Activated naive CD4-positive, alpha-beta T cell (primary cell): ENCODE results near the gene ONECUT1.

Experiments
- DNase-seq, 4 experiments: peaks; one replicate each; lab custom pipeline; 2025; lab: John Stamatoyannopoulos, UW

ONECUT1 gene

DNA sequence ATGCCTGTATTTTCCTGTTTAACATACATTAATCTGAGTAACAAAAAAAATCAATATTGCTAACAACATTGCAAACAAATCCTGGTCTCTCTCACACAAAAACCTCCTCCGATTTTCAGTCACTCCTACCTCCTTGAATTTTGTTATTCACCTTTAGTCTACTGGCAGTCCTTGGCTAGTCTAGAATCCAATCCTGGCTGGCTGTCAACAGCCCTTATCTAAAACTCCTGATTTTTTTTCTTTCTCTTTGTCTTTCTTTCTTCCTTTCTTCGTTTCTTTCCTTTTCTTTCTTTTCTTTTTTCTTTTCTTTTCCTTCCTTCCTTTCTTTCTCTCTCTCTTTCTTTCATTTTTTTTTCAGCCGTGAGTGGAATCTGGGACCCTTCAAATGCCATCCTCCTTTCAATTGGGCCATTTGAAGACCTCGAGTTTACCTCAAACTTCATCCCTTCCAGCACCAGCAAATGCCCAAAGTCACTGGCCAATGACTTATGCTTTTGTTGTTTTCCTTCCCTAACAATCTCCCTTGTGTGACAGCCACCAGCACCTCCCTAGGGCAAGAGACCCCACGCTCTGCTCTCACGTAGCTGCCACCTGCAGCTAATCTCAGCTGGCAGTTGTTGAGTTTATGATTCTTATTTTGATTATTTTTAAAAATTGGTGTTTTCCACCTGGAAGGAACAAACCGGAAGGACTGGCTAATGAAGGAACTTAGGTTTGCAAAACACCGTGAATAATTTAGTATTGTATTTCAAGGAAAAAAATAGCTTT is 6.8 kb upstream of the ONECUT1 start:
- no peak for DNase-seq

DNA sequence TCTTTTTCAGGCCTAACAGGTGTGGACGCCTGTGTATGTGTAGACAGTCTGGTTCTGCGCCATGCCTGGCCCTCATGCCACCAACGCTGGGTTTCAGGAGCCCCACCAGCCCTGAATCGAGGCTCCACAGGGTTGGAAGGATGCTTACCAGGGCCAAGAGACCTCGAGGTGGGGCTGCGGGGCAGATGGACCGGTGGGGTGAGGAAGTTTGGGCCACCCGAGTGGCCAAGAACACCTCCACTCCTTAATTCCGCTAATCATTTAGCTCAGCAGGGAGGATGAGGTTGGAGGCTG is 6.0 kb upstream of the ONECUT1 start:
- DNase-seq = no peak

DNA sequence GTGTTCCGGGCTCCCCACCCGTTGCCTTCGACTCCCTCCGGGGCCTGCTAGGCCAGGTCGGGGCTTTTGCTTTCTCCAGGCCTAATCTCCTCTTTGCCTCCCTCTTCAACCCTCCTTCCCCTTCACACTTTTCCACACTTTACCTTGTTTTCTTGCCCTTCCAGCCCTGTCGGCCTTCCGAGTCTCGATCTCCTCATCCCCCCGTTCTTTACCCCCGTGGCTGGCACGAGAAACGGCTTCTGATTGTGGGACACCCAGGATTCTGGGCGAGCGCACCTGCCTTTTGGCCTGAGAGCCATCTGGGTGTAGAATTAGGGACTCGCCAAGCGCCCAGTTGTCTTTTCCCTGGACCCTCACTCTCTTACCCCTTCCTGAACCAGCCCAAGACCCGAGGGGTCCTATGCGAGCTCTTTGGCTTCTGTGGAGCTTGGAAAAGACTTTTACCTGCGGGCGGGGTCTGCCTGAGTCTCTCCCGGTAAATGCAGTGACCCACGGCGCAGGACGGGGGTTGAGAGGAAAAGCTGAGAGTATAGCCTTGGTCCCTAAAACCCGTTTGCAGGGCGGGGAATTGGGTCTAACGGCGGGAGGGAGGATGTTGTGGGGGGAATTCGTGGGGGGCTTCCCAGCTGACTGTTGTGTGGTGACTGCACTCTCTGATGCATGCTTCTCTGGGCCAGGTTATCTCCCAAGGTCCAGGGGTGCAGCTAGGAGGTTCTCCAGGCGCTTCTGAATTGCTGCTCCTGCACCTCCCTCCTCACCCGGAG is 5.5 kb upstream of the ONECUT1 start:
- no peak for DNase-seq

DNA sequence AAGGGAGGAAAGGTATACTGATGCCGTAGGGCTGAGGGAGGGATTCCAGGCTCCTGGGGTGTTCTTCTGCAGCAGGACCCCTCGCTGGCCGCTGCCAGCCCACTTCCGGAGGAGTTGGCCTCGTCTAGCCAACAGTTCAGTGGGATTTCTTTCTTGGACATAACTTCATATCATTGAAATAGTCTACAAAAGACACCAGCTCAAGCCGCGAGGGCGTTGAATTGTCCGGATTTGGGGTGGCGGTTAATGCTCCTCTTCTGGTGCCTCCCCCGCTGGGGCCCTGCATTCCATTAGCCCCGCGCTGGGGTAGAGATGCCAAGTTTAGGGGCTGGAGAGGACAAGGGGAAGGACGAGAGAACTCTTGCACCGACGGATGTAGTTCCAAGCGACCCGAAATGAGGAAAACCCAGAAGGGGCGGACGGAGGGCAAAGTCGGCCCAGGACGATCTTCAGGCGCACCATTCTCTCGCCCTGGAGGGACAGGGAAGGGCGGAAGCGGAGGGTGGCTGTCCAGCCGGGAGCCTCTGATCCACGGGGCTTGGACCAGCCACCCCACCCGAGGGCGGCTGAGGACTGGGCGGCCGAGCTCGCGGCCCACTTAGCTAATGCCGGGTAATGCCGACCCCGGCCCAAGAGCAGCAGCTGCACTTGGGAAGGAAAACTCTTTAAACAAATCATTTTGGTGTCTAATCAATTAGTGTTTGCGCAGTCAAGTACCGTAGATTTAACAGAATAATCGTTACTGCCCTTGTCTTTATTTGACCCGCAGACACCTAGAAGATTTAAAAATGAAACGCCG is 4.7 kb upstream of the ONECUT1 start:
- no peak for DNase-seq

DNA sequence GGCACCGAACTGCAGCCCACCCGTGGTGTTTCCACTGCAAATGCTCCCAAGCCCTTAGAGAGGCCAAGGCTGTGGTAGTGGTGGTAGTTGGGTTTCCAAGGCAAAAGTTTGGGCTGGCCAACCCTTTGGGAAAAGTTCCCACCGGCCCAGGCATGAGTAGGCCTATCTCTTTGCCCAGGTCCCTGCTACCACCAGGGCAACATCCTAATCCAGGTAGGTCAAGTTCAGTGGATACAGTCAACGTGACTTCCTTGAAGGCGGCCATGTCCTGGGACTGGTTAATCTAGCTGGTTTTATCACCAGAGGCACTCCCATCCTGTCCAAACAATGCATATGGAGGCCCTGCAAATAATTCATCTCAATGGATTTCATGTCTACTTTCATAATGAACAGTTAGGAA is 1.6 kb upstream of the ONECUT1 start:
- no peak for DNase-seq

DNA sequence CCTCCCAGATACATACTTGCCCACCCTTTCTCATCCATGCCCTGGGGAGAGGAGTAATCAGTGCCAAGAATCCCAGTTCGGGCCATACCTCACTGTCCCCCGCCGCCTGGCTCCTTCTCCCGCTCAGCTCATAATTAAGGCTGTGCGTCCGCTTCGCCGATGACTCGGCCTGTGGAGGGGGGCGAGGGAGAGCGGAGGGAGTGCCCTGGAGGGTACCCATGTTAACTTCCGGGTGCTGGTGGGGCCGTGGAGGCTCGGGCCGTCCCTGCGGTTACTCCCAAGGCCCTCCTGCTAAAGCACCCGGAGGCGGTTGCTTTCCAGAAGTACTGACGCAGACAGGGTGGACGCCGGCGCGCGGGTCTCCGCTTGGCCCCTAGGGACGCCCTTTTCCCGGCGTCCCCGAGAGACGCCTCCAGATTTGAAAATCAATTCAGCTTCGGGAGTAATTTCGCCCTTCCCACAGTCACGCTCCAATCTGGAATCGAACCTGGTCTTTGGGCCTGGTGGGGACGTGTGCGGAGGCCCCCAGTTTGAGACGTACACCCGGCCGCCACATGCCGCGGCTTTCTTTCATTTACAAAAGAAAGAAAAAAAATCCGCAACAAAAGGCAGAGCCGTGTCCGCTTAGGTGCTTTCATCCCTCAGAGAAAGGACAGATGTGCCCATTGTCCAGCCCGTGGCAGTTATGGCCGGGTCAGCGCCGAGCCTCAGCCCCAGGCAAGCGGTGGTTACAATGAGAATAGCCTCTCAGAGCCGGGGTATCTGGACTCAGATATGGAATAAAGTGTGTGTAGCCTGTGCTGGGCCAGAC is 1.0 kb upstream of the ONECUT1 start:
- DNase-seq = no peak

DNA sequence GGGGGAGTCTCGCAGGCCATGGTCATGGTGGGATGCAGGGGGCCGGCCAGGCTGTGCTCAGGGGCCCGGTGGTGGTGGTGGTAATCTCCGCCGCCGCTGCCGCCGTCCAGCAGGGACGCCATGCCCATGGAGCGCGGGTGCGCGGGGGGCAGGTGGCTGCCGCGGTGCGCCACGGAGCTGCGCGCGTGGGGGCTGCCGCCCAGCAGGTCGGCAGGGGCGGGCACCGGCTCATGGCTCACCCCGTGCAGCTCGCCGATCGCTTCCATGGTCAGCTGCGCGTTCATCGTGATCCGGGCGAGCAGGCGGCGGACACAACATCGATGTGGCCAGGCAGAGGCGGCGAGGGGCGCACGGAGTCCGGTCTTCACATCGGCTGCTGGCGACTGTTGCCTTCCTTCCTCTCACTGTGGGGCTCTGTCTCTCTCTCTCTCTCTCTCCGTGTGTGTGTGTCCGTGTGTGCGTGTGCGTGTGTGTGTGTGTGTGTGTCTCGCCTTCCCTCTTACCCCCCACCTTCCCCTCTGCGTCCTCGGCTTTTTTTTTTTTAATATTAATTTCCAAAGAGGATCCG is 451 bp downstream of the ONECUT1 start:
- DNase-seq = no peak

DNA sequence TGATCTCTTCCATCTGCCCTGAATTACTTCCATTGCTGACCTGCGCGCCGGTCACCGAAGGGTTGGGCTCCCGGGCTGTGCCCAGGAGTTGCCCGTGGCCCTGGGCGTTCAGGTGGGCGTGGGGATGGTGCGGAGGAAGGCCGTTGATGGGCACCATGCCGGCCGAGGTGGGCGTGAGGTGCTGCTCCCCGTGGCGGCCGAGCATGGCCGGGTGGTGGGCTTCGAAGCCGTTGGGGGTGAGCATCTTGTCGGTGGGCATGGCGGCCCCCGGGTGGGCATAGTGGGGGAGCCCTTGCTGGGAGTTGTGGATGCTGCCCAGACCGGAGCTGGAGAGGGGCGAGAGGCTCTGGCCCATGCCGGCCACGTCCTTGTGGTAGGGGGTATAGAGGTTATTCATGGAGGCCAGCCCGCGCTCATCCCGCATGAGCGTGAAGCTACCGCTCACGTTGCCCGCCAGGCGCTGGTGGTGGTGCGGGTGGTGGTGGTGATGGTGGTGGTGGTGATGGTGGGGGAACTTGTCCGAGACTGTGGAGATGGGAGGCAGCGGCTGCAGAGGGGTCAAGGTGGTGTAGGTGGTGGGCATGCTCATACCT is 1.0 kb downstream of the ONECUT1 start:
- DNase-seq = no peak

DNA sequence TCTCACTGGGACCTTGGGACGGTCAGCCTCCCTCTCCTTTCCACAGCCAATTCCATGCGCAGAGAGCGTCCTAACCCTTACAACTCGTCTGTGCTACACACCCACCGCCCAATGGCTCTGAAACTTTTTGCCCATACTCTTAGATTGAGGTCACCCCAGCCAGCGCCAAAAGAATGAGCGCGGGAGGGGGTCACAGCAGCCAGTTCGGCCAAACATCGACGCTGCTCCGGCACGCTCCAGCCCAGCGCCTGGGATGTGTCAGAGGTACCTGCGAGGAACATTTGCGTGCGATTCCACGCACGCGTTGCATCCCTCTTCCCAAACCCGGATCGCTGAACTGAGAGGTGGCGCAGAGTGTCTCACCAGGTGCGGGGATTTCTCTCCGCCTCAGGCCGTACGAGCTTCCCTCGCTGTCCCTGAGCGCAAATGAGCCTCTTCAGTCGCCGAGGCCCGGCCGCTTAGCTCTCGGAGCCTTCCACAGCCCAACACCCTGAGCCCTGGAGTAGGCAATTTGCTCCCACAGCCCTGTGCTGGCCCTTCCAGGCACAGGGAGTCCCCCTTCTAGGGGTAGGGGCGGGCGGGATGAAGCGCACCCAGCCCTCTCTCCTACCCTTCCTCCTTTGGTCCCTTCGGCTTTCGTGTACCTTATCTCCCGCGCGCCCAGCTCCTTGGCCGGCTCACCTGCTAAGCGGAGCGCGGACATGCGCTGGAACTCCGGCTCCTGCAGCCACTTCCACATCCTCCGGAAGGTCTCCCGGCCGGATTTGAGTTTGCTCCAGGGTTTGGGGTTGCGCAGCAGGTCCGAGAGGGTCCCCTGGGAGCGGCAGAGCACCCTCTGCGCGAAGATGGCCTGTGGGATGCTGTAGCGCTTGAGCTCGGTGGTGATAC is 1.8 kb downstream of the ONECUT1 start:
- no peak for DNase-seq

DNA sequence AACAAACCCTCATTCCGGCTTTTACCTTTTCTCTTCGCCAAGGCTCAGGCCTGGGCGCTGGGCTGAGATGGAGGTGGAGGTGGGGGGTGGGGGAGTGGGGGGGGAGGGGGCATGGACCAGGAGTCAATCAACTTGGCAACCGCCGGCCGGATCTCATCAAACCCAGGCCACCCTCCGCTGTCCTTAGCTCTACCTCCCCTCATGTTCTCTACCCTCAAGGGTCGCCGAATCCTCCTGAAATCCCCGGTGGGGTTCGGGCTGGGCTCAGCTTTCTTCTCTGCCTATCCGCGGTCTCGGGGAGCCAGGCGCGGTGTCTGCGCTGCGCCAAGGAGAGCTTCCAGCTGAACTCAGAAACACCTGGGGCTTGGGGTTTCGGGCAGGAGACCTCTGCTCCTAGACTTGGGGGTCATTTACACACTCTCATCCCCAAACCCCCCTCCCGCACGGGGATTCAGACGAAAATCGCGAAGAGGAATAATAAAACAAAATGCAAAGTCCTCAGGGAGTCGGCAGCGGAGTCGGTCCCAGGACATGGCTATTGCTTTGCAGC is 2.5 kb downstream of the ONECUT1 start:
- DNase-seq = no peak

DNA sequence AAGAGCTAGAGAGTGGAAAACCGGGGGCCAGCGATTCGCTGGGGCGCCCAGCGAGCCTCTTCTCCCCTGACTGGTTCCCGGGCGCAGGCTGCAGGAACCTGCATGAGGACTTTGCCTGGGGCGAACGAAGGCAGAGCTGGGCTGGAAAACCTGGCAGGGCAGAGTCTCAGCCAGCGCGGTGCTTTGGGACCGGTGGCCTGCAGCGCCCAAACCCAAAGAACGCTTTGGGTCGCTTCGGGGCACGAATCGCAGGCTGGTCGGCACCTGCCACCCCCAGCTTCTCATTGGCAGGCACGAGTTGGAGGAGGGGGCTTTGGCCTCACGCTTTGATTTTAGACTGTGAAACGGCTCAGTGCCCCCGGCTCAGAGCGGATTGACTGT is 3.0 kb downstream of the ONECUT1 start:
- DNase-seq = no peak

DNA sequence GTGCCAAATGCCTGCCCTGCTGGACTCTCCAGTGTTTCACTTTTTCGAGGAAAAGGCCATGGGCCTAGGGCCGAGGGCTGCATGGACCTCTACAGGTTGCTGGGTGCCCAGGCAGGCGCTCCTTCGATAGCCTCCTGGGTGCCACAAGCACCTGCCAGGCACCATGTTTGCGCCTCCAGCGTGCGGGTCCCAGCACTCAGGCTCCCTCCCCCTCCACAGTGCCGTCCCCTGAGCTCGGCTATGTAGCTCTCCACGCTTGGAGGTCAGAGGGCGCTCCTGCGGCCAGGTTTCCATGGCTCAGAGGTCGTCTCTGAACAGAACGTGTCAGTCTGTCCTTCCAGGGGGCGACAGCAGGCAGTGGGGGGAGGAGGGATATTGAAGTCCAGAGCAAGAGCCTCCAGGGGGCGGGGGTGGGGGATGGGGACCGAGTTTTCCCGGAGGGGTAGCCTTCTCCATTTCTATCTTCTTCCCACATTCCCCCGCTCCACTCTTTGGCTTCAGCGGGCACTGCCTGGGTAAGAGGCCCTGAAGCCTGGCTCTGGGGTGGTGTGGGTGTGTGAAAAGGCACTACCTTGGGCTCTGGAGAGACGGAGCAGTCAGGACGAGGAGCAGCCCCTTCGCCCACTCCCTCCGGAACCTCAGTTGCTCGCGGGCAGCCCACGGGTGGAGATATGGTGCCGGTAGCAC is 3.6 kb downstream of the ONECUT1 start:
- no peak for DNase-seq

DNA sequence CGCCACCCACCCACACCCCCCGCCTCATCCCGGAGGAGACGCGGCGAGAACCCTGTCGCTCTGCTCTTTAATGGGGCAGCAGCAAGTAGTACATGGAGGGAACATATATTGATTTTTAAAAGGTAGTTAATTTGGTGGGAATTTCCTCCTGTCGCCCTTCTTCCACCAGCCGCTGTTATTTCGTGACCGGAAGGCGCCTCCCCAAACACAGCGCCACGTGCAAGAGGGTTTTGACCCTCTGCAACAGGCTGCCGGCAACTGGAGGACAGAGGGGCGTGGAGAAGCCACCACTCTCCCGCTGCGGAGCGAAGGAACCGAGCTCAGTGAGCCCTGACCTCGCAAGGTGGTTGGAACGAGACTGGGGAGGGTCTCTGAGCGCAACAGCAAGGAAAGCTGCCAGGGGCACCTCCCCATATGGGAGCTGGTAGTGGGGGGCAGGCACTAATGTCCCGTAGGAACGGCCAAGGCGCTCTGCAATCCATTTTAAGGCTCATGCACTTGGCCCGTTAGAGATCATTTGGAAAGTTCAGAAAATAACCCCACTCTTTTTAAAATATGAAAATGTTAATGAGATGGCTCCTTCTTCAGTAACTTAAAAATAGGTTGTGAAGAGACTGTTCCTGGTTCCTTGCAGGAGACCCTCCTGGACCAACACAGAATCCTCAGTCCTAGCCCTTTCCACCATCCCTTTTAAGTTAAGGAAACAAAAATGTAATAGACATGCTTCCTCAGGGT is 4.3 kb downstream of the ONECUT1 start:
- DNase-seq = no peak

DNA sequence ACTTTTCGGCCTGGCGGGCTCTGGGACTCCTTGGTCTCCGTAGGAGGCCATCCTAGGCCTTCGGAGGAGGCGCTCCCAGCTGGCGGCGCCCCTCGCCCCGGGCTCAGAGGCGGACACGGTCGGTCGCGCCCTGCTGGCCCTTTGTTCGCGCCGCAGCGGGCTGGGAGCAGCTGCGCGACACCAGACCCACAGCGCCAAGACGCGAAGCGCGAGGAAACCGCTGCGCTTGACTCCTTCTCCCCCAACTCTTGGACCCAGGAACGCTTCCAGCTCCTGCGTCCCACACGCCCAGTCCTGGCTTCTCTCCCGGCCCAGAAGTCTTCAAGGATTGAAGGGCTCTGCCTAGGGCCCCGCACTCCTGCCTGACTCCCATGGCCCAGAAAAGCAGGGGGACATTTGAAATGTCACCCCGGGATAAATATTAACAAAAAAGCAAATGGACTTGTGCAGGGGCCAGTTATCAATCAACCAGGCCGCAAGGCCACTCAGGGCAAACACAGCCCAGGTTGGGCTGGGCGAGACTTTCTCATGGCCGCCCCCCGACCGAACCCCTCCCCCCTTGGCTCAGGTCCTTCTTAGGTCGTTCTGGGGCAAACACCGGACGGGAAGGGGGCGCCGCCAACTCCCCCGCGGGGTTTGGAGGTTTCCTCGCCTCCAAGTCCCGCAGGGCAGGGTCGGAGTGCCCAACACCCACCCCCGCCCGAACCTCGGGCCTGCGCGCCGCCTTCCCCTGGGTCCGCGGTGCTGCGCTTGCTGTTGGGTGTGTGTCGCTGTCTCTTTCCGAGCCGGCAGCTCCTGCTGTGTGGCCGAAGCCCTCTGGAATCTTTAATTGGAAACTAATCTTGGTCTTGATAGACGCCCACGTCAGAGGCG is 5.1 kb downstream of the ONECUT1 start:
- DNase-seq = no peak

DNA sequence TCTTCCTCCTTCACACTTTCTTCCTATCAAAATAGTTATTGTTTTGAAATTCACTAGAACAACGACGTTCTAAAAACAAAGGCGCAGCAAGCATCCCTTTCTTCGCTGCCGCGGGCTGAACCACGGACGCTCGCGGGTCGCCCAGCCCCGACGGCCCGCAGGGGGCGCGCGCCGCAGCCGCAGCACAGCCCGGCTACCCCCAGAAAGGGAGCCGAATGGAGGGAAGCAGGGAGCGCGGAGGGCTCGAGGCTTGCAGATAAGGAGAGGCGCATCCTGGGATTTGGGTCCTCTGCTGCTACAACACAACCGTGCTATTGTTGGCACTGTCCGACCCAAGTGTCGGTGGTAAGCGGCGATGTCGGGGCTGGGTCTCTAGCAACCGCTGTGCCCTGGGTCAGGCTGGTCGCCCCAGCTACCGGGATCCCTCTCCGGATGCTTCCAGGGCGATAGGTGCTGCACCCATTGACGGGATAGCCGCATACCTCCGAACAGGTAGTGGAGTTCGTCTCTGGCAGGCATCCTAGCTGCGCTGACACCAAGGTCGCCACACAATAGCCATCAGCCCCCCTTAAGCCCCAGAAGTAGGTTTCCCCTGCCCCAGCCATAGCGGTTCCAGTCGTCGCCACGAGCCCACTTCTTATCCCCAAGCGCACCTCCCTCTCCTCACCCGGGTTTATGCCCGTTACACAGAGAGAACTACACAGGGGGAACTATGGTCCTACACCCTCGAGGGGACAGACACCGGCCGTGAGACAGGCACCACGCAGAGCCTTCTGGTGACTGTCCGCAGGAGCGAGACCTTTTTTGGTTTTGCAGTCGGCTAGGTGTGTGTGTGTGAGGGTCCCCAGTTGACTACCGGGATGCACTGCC is 6.0 kb downstream of the ONECUT1 start:
- peak in 1 of 4 experiments; percentile 20 for DNase-seq

DNA sequence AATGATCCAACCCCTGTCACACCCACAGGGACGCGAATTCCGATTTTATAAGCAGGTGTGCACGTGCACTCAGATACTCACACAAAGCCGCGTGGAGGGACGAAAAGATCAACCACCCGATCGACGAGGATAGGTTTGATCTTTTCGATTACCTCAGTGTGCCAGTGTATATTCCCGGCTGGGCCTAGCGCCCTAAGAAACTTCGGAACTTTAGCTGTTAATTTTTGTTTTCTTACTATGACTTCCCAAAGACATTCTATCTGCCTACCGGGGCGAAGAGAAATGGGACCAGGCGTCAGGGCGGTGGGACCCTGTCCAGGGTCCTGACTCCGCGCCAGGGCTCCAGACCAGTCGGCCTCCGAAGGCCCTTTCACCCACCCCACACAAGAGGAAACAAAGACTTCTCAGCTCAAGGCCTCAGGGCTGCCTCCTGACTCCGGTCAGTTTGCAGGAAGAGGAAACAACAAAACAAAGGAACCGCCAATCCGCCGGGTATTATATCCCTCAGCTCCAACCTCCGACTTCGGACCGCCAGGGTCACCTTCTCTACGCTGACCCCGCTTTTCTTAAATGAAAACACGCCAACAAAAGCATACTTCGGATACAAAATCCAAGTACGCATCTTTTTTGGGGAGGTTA is 6.8 kb downstream of the ONECUT1 start:
- no peak for DNase-seq
